H1 (cell line): ENCODE data around the gene ASMTL. TPM values are rescaled to one million over a fixed set of nuclear protein-coding genes. Genes with fewer than 3 reads are reported as not detected.

Experiments
- CTCF ChIA-PET: fragments of 300-600 bp; sonication (Branson Sonifier 250); formaldehyde crosslinking; loops from one replicate; lab custom pipeline; 2021; ENCODE audit not compliant: partially characterized antibody; lab: Charles Lee
- POLR2A ChIA-PET: fragments of 300-600 bp; sonication (Branson Sonifier 250); formaldehyde crosslinking; loops from one replicate; lab custom pipeline; 2021; ENCODE audit warnings: inconsistent platforms; ENCODE audit not compliant: partially characterized antibody; lab: Charles Lee
- DNase-seq, 2 experiments: peaks; one replicate each; pipeline versions ENCODE4 v3.0.0 to v3.0.0-alpha.2; 2010 to 2022; ENCODE audit warnings: low spot score in 2 of 2, low read depth in 1 of 2, mixed read lengths in 1 of 2
- FAIRE-seq: peaks from 2 replicates; lab custom pipeline; 2011; peaks lifted over from hg19 to GRCh38; lab: Jason Lieb, UNC
- H2AFZ ChIP-seq: 2 replicates; pipeline ENCODE4 v1.8.1; 2012; ENCODE audit warnings: low read length, inconsistent platforms
- H2AK5ac ChIP-seq: 2 replicates; pipeline ENCODE4 v1.6.1; 2013; ENCODE audit warnings: low read depth, low read length
- H2BK120ac ChIP-seq: replicated peaks from 2 replicates; pipeline ENCODE3; 2013; ENCODE audit warnings: low read depth, low read length, inconsistent platforms
- H2BK12ac ChIP-seq: 2 replicates; pipeline ENCODE4 v1.6.1; 2013; ENCODE audit warnings: low read depth, low read length
- H2BK15ac ChIP-seq: 2 replicates; pipeline ENCODE4 v1.6.1; 2013; ENCODE audit warnings: low read length
- H2BK20ac ChIP-seq: 2 replicates; pipeline ENCODE4 v1.6.1; 2013; ENCODE audit warnings: low read length
- H2BK5ac ChIP-seq: 2 replicates; pipeline ENCODE4 v1.6.1; 2013; ENCODE audit warnings: low read depth, low read length
- H3K14ac ChIP-seq: 2 replicates; pipeline ENCODE4 v1.6.1; 2013; ENCODE audit warnings: inconsistent platforms; ENCODE audit not compliant: insufficient read length
- H3K18ac ChIP-seq: 2 replicates; pipeline ENCODE4 v1.6.1; 2013; ENCODE audit warnings: low read length; ENCODE audit errors: extremely low read depth
- H3K23ac ChIP-seq: 2 replicates; pipeline ENCODE4 v1.6.1; 2013; ENCODE audit warnings: inconsistent platforms; ENCODE audit not compliant: insufficient read length
- H3K23me2 ChIP-seq: 2 replicates; pipeline ENCODE4 v1.6.1; 2013; ENCODE audit warnings: low read depth, low read length
- H3K27ac ChIP-seq: 2 replicates; pipeline ENCODE4 v1.6.1; 2011; ENCODE audit warnings: low read depth, low read length, inconsistent platforms
- H3K27me3 ChIP-seq, 4 experiments: replicated peaks in 1 of 4; 1 replicate in 1 of 4; 2 replicates in 3 of 4; pipeline versions ENCODE4 v1.6.1 to v1.8.1; 2011 to 2013; ENCODE audit warnings: low read length in 3 of 4, mild to moderate bottlenecking in 3 of 4, inconsistent platforms in 2 of 4, mixed read lengths in 2 of 4, moderate library complexity in 1 of 4; ENCODE audit not compliant: control insufficient read depth in 3 of 4, insufficient read depth in 3 of 4; ENCODE audit errors: extremely low read depth in 1 of 4
- H3K36me3 ChIP-seq, 4 experiments: 2 replicates each; pipeline versions ENCODE4 v1.6.1 to v1.8.1; 2011 to 2013; ENCODE audit warnings: mild to moderate bottlenecking in 4 of 4, low read length in 3 of 4, moderate library complexity in 2 of 4, control low read depth in 1 of 4, inconsistent platforms in 1 of 4; ENCODE audit not compliant: insufficient read depth in 4 of 4, control insufficient read depth in 2 of 4
- H3K4ac ChIP-seq: replicated peaks from 2 replicates; pipeline ENCODE3; 2013; ENCODE audit warnings: low read length, low read depth, mixed read lengths, inconsistent platforms; ENCODE audit not compliant: insufficient read length
- H3K4me1 ChIP-seq, 4 experiments: replicated peaks in 1 of 4; 1 replicate in 1 of 4; 2 replicates in 3 of 4; pipeline versions ENCODE4 v1.6.1 to v1.8.1; 2011 to 2013; ENCODE audit warnings: low read length in 3 of 4, inconsistent platforms in 2 of 4, mixed read lengths in 1 of 4; ENCODE audit not compliant: insufficient read depth in 4 of 4, control insufficient read depth in 3 of 4
- H3K4me2 ChIP-seq, 2 experiments: 2 replicates each; pipeline versions ENCODE4 v1.6.1 to v1.8.1; 2011 to 2013; ENCODE audit warnings: low read depth in 2 of 2, low read length in 2 of 2, control low read depth in 1 of 2, inconsistent platforms in 1 of 2, mild to moderate bottlenecking in 1 of 2; ENCODE audit not compliant: insufficient read depth in 1 of 2
- H3K4me3 ChIP-seq, 4 experiments: fragments of 200-600, 300-600 bp in 1 of 4; sonication (generic), shearing (Covaris generic), sonication (Bioruptor Twin) in 1 of 4; 2 replicates each; pipeline versions ENCODE4 v1.5.1 to v1.8.1; 2011 to 2016; ENCODE audit warnings: low read length in 4 of 4, low read depth in 3 of 4, control low read depth in 2 of 4, inconsistent platforms in 2 of 4, mild to moderate bottlenecking in 2 of 4, mixed read lengths in 1 of 4, moderate library complexity in 1 of 4; ENCODE audit not compliant: insufficient read depth in 2 of 4; ENCODE audit errors: extremely low read depth in 1 of 4
- H3K56ac ChIP-seq: replicated peaks from 2 replicates; pipeline ENCODE3; 2013; ENCODE audit warnings: low read depth, mild to moderate bottlenecking, mixed read lengths, low read length, inconsistent platforms; ENCODE audit not compliant: insufficient read length
- H3K79me1 ChIP-seq: 2 replicates; pipeline ENCODE4 v1.6.1; 2013; ENCODE audit warnings: low read depth, low read length, control low read depth
- H3K79me2 ChIP-seq, 2 experiments: 2 replicates each; pipeline versions ENCODE4 v1.6.1 to v1.8.1; 2012 to 2013; ENCODE audit warnings: low read length in 2 of 2, mild to moderate bottlenecking in 2 of 2, inconsistent platforms in 1 of 2; ENCODE audit not compliant: insufficient read depth in 2 of 2, control insufficient read depth in 1 of 2
- H3K9ac ChIP-seq, 4 experiments: replicated peaks in 1 of 4; 1 replicate in 1 of 4; 2 replicates in 3 of 4; pipeline versions ENCODE4 v1.6.1 to v1.8.1; 2011 to 2013; ENCODE audit warnings: low read depth in 3 of 4, low read length in 3 of 4, control low read depth in 2 of 4, mild to moderate bottlenecking in 2 of 4, moderate library complexity in 2 of 4, inconsistent platforms in 1 of 4; ENCODE audit errors: extremely low read depth in 1 of 4
- H3K9me3 ChIP-seq, 2 experiments: 2 replicates each; pipeline versions ENCODE4 v1.6.1 to v1.8.1; 2012 to 2013; ENCODE audit warnings: mild to moderate bottlenecking in 2 of 2, moderate library complexity in 2 of 2, control low read depth in 1 of 2, inconsistent platforms in 1 of 2, low read depth in 1 of 2, low read length in 1 of 2, mixed read lengths in 1 of 2; ENCODE audit not compliant: insufficient read depth in 2 of 2
- H4K20me1 ChIP-seq, 2 experiments: replicated peaks in 1 of 2; 2 replicates each; pipeline versions ENCODE3 to v1.8.1; 2011 to 2013; ENCODE audit warnings: inconsistent platforms in 2 of 2, low read length in 2 of 2, mild to moderate bottlenecking in 1 of 2; ENCODE audit not compliant: insufficient read depth in 2 of 2, control insufficient read depth in 1 of 2
- H4K5ac ChIP-seq: 2 replicates; pipeline ENCODE4 v1.6.1; 2013; ENCODE audit warnings: low read length, low read depth, mixed read lengths, inconsistent platforms; ENCODE audit not compliant: insufficient read length
- H4K8ac ChIP-seq: 2 replicates; pipeline ENCODE4 v1.8.0; 2013; ENCODE audit warnings: mild to moderate bottlenecking, moderate library complexity, low read length, inconsistent platforms; ENCODE audit not compliant: insufficient read depth; ENCODE audit errors: extremely low read depth
- H4K91ac ChIP-seq: replicated peaks from 2 replicates; pipeline ENCODE3; 2013; ENCODE audit warnings: low read length, mixed read lengths, inconsistent platforms; ENCODE audit not compliant: insufficient read length
- GTF2F1 ChIP-seq: IDR thresholded peaks from 2 replicates; pipeline ENCODE4 v1.6.1; 2012; ENCODE audit warnings: low read depth, low read length, improper control_type of control experiment, borderline replicate concordance
- WGBS, 2 experiments: shearing (Covaris generic) in 1 of 2; methylation state at CpG; one replicate each; pipeline versions ENCODE4 v1.1.6 to v1.1.7; 2013 to 2015; ENCODE audit warnings: low lambda C conversion rate in 2 of 2, mixed read lengths in 2 of 2, inconsistent platforms in 1 of 2, low coverage in 1 of 2, missing lambda C conversion rate in 1 of 2; ENCODE audit not compliant: insufficient replicate concordance in 2 of 2, insufficient coverage in 1 of 2, insufficient read length in 1 of 2; ENCODE audit errors: extremely low coverage in 1 of 2, missing lambda C conversion rate in 1 of 2; 5-methylcytosine and 5-hydroxymethylcytosine counted together
- polyA plus RNA-seq, 7 experiments: library from polyadenylated mRNA; depleted of rRNA in 3 of 7; stranded (reverse) in 5 of 7; unstranded in 2 of 7; fragments of >200 nt in 5 of 7; fragments of 200-250 nt in 2 of 7; gene quantifications; 1 replicate in 5 of 7; 2 replicates in 1 of 7; 4 replicates in 1 of 7; pipeline versions ENCODE4 v1.2.1 to v1.2.3, GENCODE V29; 2011 to 2013; ENCODE audit warnings: missing spikeins in 2 of 7, mixed read lengths in 2 of 7
- total RNA-seq: library from RNA; stranded (reverse); fragmentation: NEBNext Ultra II Directional; extraction: Animal tissue kit (Norgen Biotek cat#: 25700); gene quantifications from 2 replicates; pipeline ENCODE4 v1.2.1, GENCODE V29; 2021

The ASMTL gene
- total and polyA plus RNA-seq, 2 of the 8 experiments (the other 6 are each of a cell fraction or from before 2014, with no cell fraction given) = 75.6 to 81.4 TPM

DNA sequence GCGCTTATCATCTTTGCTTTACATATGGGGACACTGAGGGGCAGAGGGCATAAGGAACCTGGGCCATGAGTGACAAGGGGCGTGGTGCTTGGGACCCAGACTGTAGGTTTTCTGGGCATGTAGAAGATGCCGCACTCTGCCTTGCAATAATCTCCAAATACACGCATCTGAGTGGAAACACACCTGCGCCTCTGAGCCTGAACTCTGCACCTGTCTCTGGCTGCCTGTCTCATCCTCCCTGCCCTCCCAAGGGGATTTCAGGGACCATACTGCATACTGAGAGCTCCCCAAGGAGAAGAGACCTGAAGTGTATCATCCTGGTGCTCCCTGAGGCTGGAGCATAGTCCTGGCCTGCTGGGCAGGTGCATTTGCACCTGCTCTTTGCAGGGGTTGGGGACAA is 34.7 kb upstream of the ASMTL start:
- H3K9me3 ChIP-seq = peaks cover 0 to 6% of the 10 kb centered on the region in 2 experiments; a peak in 3 of 4 replicates
- H3K23ac ChIP-seq = no peak overlapping the region
- no peak overlapping the region for H3K4ac ChIP-seq
- no peak for FAIRE-seq
- no peak overlapping the region for H3K18ac ChIP-seq
- no peak overlapping the region for H3K4me2 ChIP-seq
- H2BK15ac ChIP-seq = peak overlapping the region; percentile 88; the same call in 1 of the 2 replicates
- H3K56ac ChIP-seq = no peak overlapping the region
- 89% methylated on average over 5 of the region's 5 CpGs; no CpG with 5 or more reads in 1 of the 2 experiments for WGBS, 2 experiments
- H3K36me3 ChIP-seq = no peaks in the 10 kb centered on the region
- no peaks in the 10 kb centered on the region; the same call in 1 of the 2 replicates for H3K23me2 ChIP-seq
- no peaks in the 10 kb centered on the region for H3K79me1 ChIP-seq
- H3K4me1 ChIP-seq = no peaks in the 10 kb centered on the region
- H2BK120ac ChIP-seq = no peak overlapping the region
- H4K8ac ChIP-seq = no peak overlapping the region; the same call in 1 of the 2 replicates
- no peak overlapping the region for H2BK5ac ChIP-seq
- no peaks in the 10 kb centered on the region for H3K79me2 ChIP-seq
- POLR2A ChIA-PET = no interaction called here
- peak overlapping the region; percentile 48; the same call in 1 of the 2 replicates for H2BK20ac ChIP-seq
- no peak overlapping the region for H4K91ac ChIP-seq
- 0 out of 7 replicates have a peak, but pooled peaks cover 0 to 2% (median 0%) of the 10 kb centered on the region in 4 experiments for H3K27me3 ChIP-seq
- no peak for DNase-seq
- no peak overlapping the region for H2BK12ac ChIP-seq
- H3K27ac ChIP-seq = no peak overlapping the region
- no peak for TF ChIP-seq GTF2F1
- TF ChIP-seq, all 59 proteins: peak for 0
- H2AK5ac ChIP-seq = 0 out of 2 replicates have a peak overlapping the region, but pooled peaks have one; percentile 86
- CTCF ChIA-PET = no interaction called here
- no peak overlapping the region for H3K4me3 ChIP-seq
- no peak overlapping the region for H2AFZ ChIP-seq
- no peak overlapping the region for H3K14ac ChIP-seq
- no peaks in the 10 kb centered on the region for H4K20me1 ChIP-seq
- H3K9ac ChIP-seq = no peak overlapping the region
- H4K5ac ChIP-seq = no peak overlapping the region
